Testis (tissue), 3 donors: ENCODE measurements around the gene CHKB. TPM values are rescaled to one million over a fixed set of nuclear protein-coding genes. Genes with fewer than 3 reads are reported as not detected.
A peak's percentile ranks its signal among the peaks of the same experiment; 100 is the strongest.

Experiments
- DNase-seq: peaks from one replicate; pipeline ENCODE4 v3.0.0-alpha.2; 2019
- H3K27ac ChIP-seq, 2 donors: fragments of 200-600 bp; sonication (generic); one replicate each; pipeline ENCODE4 v1.5.1; 2019
- H3K27me3 ChIP-seq: fragments of 200-600 bp; sonication (generic); one replicate; pipeline ENCODE4 v1.5.1; 2019
- H3K36me3 ChIP-seq: fragments of 200-600 bp; sonication (generic); one replicate; pipeline ENCODE4 v1.5.1; 2017; ENCODE audit warnings: low read depth; ENCODE audit errors: missing control alignments
- H3K4me1 ChIP-seq: fragments of 200-600 bp; sonication (generic); one replicate; pipeline ENCODE4 v1.5.1; 2019
- H3K4me3 ChIP-seq, 2 donors: fragments of 200-600 bp; sonication (generic); one replicate each; pipeline ENCODE4 v1.5.1; 2017 to 2019
- H3K9me3 ChIP-seq: fragments of 200-600 bp; sonication (generic); one replicate; pipeline ENCODE4 v1.5.1; 2017
- CTCF ChIP-seq, 3 experiments: fragments of 450-650 bp in 2 of 3; fragments of 200-600 bp in 1 of 3; sonication (generic) in 1 of 3; IDR thresholded peaks; one replicate each; pipeline ENCODE4 v1.5.1; 2016 to 2019; ENCODE audit warnings: antibody characterized with exemption in 3 of 3, mild to moderate bottlenecking in 2 of 3, moderate library complexity in 1 of 3
- POLR2A ChIP-seq: fragments of 450-650 bp; IDR thresholded peaks from one replicate; pipeline ENCODE4 v1.6.1; 2017; ENCODE audit warnings: antibody characterized with exemption, mild to moderate bottlenecking, moderate library complexity
- WGBS, 2 donors: methylation state at CpG; one replicate each; pipeline ENCODE4 v1.1.5; 2018; 5-methylcytosine and 5-hydroxymethylcytosine counted together
- intact Hi-C: fragments of 100-400 bp; cut with DNase I; formaldehyde crosslinking; loops from one replicate; pipeline ENCODE4 v1.15.1; 2023; ENCODE audit warnings: low total_unique reads
- polyA plus RNA-seq: library from polyadenylated mRNA; stranded (reverse); fragments of 350-450 nt; fragmentation: Illumina TruSeq; extraction: RNeasy Lipid Tissue Mini Kit (QIAGEN cat#74804); gene quantifications from one replicate; pipeline ENCODE4 v1.2.3, GENCODE V29; 2014; ENCODE audit warnings: low read depth, low replicate concordance; ENCODE audit not compliant: insufficient read depth
- total RNA-seq, 2 donors: library from RNA; depleted of rRNA; stranded (reverse); fragments of >200 nt; gene quantifications; one replicate each; pipeline ENCODE4 v1.2.3, GENCODE V29; 2016

The CHKB gene
- total and polyA plus RNA-seq, 3 donors from 2014 or later, result 88.4 to 98.9 (median 89.6) TPM

GRCh38 chr22:50585238-50585637 is 2.6 kb upstream of the CHKB start:
- Histone ChIP-seq H3K4me3 (no peak overlapping the region), H3K9me3 (no peaks in the 10 kb centered on the region), H3K27ac (no peak overlapping the region), H3K36me3 (no peaks in the 10 kb centered on the region), H3K27me3 (no peaks in the 10 kb centered on the region), H3K4me1 (peaks cover 14% of the 10 kb centered on the region)
- intact Hi-C loops, result no loop called here
- no peak for DNase-seq
- 89 to 99% methylated on average over 3 of the region's 3 CpGs for WGBS, 2 donors
- no peak for TF ChIP-seq CTCF (IDR thresholded peaks at IDR 0.05)

GRCh38 chr22:50584106-50585096 is 1.8 kb upstream of the CHKB start:
- H3K27me3 ChIP-seq, result no peaks in the 10 kb centered on the region
- intact Hi-C loops, result no loop called here
- no peak overlapping the region for H3K4me3 ChIP-seq
- no peaks in the 10 kb centered on the region for H3K36me3 ChIP-seq
- DNase-seq, result no peak
- H3K9me3 ChIP-seq, result no peaks in the 10 kb centered on the region
- H3K4me1 ChIP-seq, result peaks cover 14% of the 10 kb centered on the region
- TF ChIP-seq POLR2A, result no peak
- no peak for TF ChIP-seq CTCF (IDR thresholded peaks at IDR 0.05)
- H3K27ac ChIP-seq, result no peak overlapping the region
- 84 to 88% methylated on average over 23 of the region's 23 CpGs for WGBS, 2 donors

- H3K4me3 ChIP-seq, result peak overlapping the region; percentile 81 to 97
- TF ChIP-seq POLR2A (no peak), CTCF (IDR thresholded peaks at IDR 0.05) (no peak)
- H3K9me3 ChIP-seq, result no peaks in the 10 kb centered on the region
- H3K4me1 ChIP-seq, result peaks cover 19% of the 10 kb centered on the region
- peak overlapping the region; percentile 16 to 97 for H3K27ac ChIP-seq
- intact Hi-C loops, result no loop called here
- WGBS, 2 donors, result 5% methylated on average over 28 to 37 of the region's 37 CpGs
- no peaks in the 10 kb centered on the region for H3K27me3 ChIP-seq
- no peaks in the 10 kb centered on the region for H3K36me3 ChIP-seq
- DNase-seq, result no peak
Measured at GRCh38 chr22:50583294-50583861, 729 bp upstream of the CHKB start.

GRCh38 chr22:50581950-50582492 is 628 bp downstream of the CHKB start:
- intact Hi-C loops, result no loop called here
- H3K4me1 ChIP-seq, result peaks cover 23% of the 10 kb centered on the region
- no peaks in the 10 kb centered on the region for H3K27me3 ChIP-seq
- TF ChIP-seq POLR2A (no peak), CTCF (IDR thresholded peaks at IDR 0.05) (no peak)
- peak overlapping the region; percentile 96 to 97 for H3K27ac ChIP-seq
- WGBS, 2 donors, result 7 to 29% methylated on average over 6 to 37 of the region's 39 CpGs
- H3K36me3 ChIP-seq, result no peaks in the 10 kb centered on the region
- peak overlapping the region; percentile 81 to 97 for H3K4me3 ChIP-seq
- DNase-seq, result no peak
- H3K9me3 ChIP-seq, result no peaks in the 10 kb centered on the region
